ENCODE results near the gene SATB2. TPM values are rescaled to one million over a fixed set of nuclear protein-coding genes. Genes with fewer than 3 reads are reported as not detected.

Gene SATB2
- total and polyA plus RNA-seq, 10 donors: 0.39 to 3.0 (median 2.6) TPM

- no peaks in the 10 kb centered on the region for H3K36me3 ChIP-seq
- TF ChIP-seq POLR2A (IDR thresholded peaks at IDR 0.05) (no peak), POLR2AphosphoS5 (IDR thresholded peaks at IDR 0.05) (peak in 2 of 3 donors; percentile 38 to 62), CTCF (IDR thresholded peaks at IDR 0.05 in 8 of 11, conservative IDR thresholded peaks at IDR 0.05 in 3 of 11) (peak in 10 of 11 experiments; percentile 14 to 80 (median 64))
- DNase-seq: peak; percentile 91
- peaks cover 0 to 26% (median 0%) of the 10 kb centered on the region in 8 donors for H3K9me3 ChIP-seq
- intact Hi-C loops (cut with DNase I; ENCODE audit: low total_unique reads): no loop called here
- H3K27me3 ChIP-seq (replicated peaks in 1 of 7): peaks cover 38 to 100% (median 83%) of the 10 kb centered on the region in 7 donors
- H3K4me1 ChIP-seq: peaks cover 7 to 52% (median 38%) of the 10 kb centered on the region in 6 donors
- 1 to 3% (median 2%) methylated on average over 43 to 63 of the region's 63 CpGs for WGBS, 5 donors
- peak overlapping the region; percentile 1 to 69 (median 40) for H3K4me3 ChIP-seq
- H3K27ac ChIP-seq: no peak overlapping the region
These were observed 5.4 kb upstream of the SATB2 start for GRCh38 chr2:199462956-199463692.

- Histone ChIP-seq H3K4me1 (peaks cover 11 to 59% (median 44%) of the 10 kb centered on the region in 6 donors), H3K27ac (no peak overlapping the region), H3K4me3 (peak overlapping the region in 3 of 8 donors; percentile 40 to 69 (median 52)), H3K36me3 (no peaks in the 10 kb centered on the region), H3K9me3 (peaks cover 0 to 26% (median 0%) of the 10 kb centered on the region in 8 donors), H3K27me3 (replicated peaks in 1 of 7) (peaks cover 38 to 100% (median 80%) of the 10 kb centered on the region in 7 donors)
- intact Hi-C loops (cut with DNase I; ENCODE audit: low total_unique reads): no loop called here
- WGBS, 5 donors: 4 to 9% (median 7%) methylated on average over 42 to 46 of the region's 46 CpGs
- DNase-seq: no peak
- no peak for TF ChIP-seq POLR2A (IDR thresholded peaks at IDR 0.05)
- TF ChIP-seq POLR2AphosphoS5 (IDR thresholded peaks at IDR 0.05): no peak
- TF ChIP-seq CTCF (IDR thresholded peaks at IDR 0.05 in 8 of 11, conservative IDR thresholded peaks at IDR 0.05 in 3 of 11): no peak
These were observed 4.7 kb upstream of the SATB2 start for GRCh38 chr2:199462347-199462955.

DNA sequence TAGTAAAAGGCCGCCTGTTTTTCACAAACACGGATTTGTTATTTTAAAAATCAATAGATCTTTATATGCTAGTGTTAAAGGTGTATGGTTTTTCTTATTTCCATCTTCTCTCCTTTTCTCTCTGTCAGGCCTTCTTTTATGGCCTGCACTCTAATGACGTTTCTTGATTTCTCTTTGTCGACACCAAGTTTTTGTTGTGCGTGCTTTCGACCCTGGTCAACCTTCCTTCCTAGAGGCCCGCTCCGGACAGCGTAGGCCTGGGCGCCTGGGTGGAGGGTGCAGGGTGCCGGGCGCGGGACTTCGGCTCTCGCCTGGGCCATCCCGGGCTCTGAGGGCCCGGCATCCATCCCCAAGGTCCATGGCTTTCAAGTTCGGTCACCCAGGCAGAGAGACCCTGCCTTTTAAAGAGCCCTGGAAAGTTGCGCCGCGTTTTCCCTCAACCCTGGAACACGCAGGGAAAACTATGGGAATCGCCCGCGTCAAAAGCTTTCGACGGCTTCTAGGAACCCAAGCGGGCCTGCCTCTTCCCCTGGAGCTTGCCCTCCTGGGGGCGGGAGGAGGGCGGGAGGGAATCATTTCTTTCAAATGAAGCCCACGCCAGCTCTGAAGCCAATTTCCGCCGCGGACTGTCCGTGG, 4.1 kb upstream of the SATB2 start:
- no peaks in the 10 kb centered on the region for H3K36me3 ChIP-seq
- no peak overlapping the region for H3K27ac ChIP-seq
- H3K4me3 ChIP-seq: peak overlapping the region in 1 of 8 donors; percentile 69
- peaks cover 0 to 26% (median 0%) of the 10 kb centered on the region in 8 donors for H3K9me3 ChIP-seq
- peaks cover 16 to 65% (median 50%) of the 10 kb centered on the region in 6 donors for H3K4me1 ChIP-seq
- TF ChIP-seq CTCF (IDR thresholded peaks at IDR 0.05 in 8 of 11, conservative IDR thresholded peaks at IDR 0.05 in 3 of 11): no peak
- TF ChIP-seq POLR2A (IDR thresholded peaks at IDR 0.05): no peak
- TF ChIP-seq POLR2AphosphoS5 (IDR thresholded peaks at IDR 0.05): no peak
- intact Hi-C loops (cut with DNase I; ENCODE audit: low total_unique reads): no loop called here
- H3K27me3 ChIP-seq (replicated peaks in 1 of 7): peaks cover 41 to 100% (median 80%) of the 10 kb centered on the region in 7 donors
- 11 to 18% (median 14%) methylated on average over 21 to 35 of the region's 35 CpGs for WGBS, 5 donors
- DNase-seq: peak; percentile 58

Data from spleen (tissue), 11 donors.